ENCODE results near the gene CDKL2.
"Not testable (repeated sequence)": the region's sequence is repeated elsewhere in the genome, so short reads cannot be mapped to it uniquely, and the experiment has no call there.

Gene CDKL2

DNA sequence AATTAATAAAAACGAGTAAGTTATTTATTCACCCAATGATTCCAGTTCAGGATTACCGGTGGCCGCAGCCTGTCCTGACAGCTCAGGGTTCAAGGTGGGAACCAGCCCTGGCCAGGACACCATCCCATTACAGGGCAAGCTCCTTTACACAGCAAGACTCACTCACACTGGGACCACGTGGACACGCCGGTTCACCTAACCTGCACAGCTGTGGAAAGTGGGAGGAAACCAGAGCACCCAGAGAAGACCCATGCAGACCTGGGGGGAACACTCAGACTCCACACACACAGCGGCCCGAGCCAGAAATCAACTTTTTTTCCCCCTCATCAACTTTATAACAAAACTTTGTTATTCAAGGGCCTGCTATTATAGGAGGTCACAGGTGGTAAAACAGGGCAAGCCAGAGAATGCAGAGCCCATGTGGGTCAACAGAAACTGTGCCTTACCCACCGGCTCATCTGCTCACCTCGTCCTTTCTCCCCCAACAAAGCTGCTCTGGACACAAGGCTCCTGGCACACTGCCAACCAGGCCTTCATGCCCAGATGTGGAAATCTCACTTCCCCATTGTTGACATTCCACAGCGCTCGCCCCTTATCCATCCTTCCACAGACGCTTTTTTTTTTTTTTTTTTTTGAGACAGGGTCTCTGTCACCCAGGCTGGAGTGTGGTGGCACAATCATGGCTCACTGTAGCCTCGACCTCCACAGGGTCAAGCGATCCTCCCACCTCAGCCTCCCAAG lies 82.5 kb downstream of the CDKL2 start:
- H2BK5ac ChIP-seq (ENCODE audit: low read length) = no peak overlapping the region
- no peak overlapping the region for H2BK15ac ChIP-seq (ENCODE audit: low read length)
- H3K4me3 ChIP-seq (ENCODE audit: low read length in 2 of 2) = no peak overlapping the region
- no peak overlapping the region for H3K14ac ChIP-seq (ENCODE audit: low read length)
- H3K23ac ChIP-seq (ENCODE audit: low read depth, low read length, poor library complexity) = no peak overlapping the region
- no peak overlapping the region for H4K8ac ChIP-seq (ENCODE audit: low read depth, low read length)
- peaks cover 0 to 3% of the 10 kb centered on the region in 2 donors for H3K4me1 ChIP-seq (ENCODE audit: control insufficient read depth in 2 of 2, insufficient read depth in 1 of 2, low read depth in 1 of 2, low read length in 2 of 2)
- no peaks in the 10 kb centered on the region for H3K79me1 ChIP-seq (ENCODE audit: low read depth, low read length)
- H3K4ac ChIP-seq (ENCODE audit: low read length) = no peak overlapping the region
- H3K27me3 ChIP-seq (ENCODE audit: control insufficient read depth in 3 of 3, insufficient read depth in 3 of 3, low read depth in 1 of 3, low read length in 3 of 3) = no peaks in the 10 kb centered on the region
- H3K36me3 ChIP-seq (replicated peaks in 1 of 2; ENCODE audit: control insufficient read depth in 2 of 2, insufficient read depth in 2 of 2, low read length in 2 of 2) = peaks cover 4 to 19% of the 10 kb centered on the region in 2 donors
- no peak overlapping the region for H2BK120ac ChIP-seq (ENCODE audit: low read depth, low read length)
- no peak overlapping the region for H3K18ac ChIP-seq (ENCODE audit: low read length)
- no peak overlapping the region for H2AK5ac ChIP-seq (ENCODE audit: low read depth, low read length)
- no peak overlapping the region for H4K91ac ChIP-seq (ENCODE audit: low read depth, low read length, poor library complexity)
- no peak overlapping the region for H3K4me2 ChIP-seq (ENCODE audit: insufficient read depth, low read length, poor library complexity, severe bottlenecking)
- DNase-seq (ENCODE audit: low spot score) = no peak
- WGBS, 2 donors (ENCODE audit: extremely low coverage in 2 of 2, insufficient read length in 2 of 2, insufficient replicate concordance in 1 of 2) = no CpG with 5 or more reads among the region's 15 CpGs
- no peak overlapping the region for H2AFZ ChIP-seq (ENCODE audit: low read length)
- H3K9me3 ChIP-seq (replicated peaks in 1 of 2; ENCODE audit: control insufficient read depth in 2 of 2, insufficient read depth in 1 of 2, low read depth in 1 of 2, low read length in 2 of 2) = no peaks in the 10 kb centered on the region
- H2BK12ac ChIP-seq (ENCODE audit: low read length) = no peak overlapping the region
- H3K27ac ChIP-seq (replicated peaks; ENCODE audit: low read length) = no peak overlapping the region
- no peak overlapping the region for H3K9ac ChIP-seq (ENCODE audit: low read depth, low read length, poor library complexity)

DNA sequence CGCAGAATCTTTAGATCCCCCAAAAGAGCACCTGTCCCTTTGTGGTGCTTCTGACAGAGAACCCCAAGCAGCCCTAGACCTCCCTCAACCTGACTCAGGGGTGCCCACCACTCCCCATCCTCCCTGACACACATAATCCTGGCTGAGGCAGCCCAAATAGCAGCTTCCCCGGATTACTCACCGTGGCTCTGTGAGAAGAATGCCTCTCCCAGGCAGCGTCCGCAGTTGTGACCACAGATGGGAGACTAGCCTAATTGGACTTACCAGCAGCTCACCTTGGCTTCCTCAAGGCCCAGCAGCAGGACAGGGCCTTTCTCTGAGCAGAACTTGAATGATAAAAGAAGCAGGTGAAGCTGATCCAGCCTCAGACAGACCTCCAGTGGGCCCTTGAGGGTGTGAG lies 84.8 kb downstream of the CDKL2 start:
- Histone ChIP-seq H2BK5ac (ENCODE audit: low read length) (no peak overlapping the region), H4K91ac (ENCODE audit: low read depth, low read length, poor library complexity) (no peak overlapping the region), H2BK15ac (ENCODE audit: low read length) (no peak overlapping the region), H3K23ac (ENCODE audit: low read depth, low read length, poor library complexity) (no peak overlapping the region), H2AK5ac (ENCODE audit: low read depth, low read length) (no peak overlapping the region), H3K18ac (ENCODE audit: low read length) (no peak overlapping the region), H2AFZ (ENCODE audit: low read length) (no peak overlapping the region), H3K27ac (replicated peaks; ENCODE audit: low read length) (no peak overlapping the region), H3K36me3 (replicated peaks in 1 of 2; ENCODE audit: control insufficient read depth in 2 of 2, insufficient read depth in 2 of 2, low read length in 2 of 2) (peaks cover 4 to 33% of the 10 kb centered on the region in 2 donors), H4K8ac (ENCODE audit: low read depth, low read length) (no peak overlapping the region), H3K14ac (ENCODE audit: low read length) (no peak overlapping the region), H2BK120ac (ENCODE audit: low read depth, low read length) (no peak overlapping the region), H3K79me1 (ENCODE audit: low read depth, low read length) (no peaks in the 10 kb centered on the region), H3K4me2 (ENCODE audit: insufficient read depth, low read length, poor library complexity, severe bottlenecking) (no peak overlapping the region), H3K4ac (ENCODE audit: low read length) (no peak overlapping the region), H3K9ac (ENCODE audit: low read depth, low read length, poor library complexity) (no peak overlapping the region), H3K27me3 (ENCODE audit: control insufficient read depth in 3 of 3, insufficient read depth in 3 of 3, low read depth in 1 of 3, low read length in 3 of 3) (no peaks in the 10 kb centered on the region), H3K4me1 (ENCODE audit: control insufficient read depth in 2 of 2, insufficient read depth in 1 of 2, low read depth in 1 of 2, low read length in 2 of 2) (peaks cover 0 to 3% of the 10 kb centered on the region in 2 donors), H3K4me3 (ENCODE audit: low read length in 2 of 2) (no peak overlapping the region), H2BK12ac (ENCODE audit: low read length) (no peak overlapping the region), H3K9me3 (replicated peaks in 1 of 2; ENCODE audit: control insufficient read depth in 2 of 2, insufficient read depth in 1 of 2, low read depth in 1 of 2, low read length in 2 of 2) (no peaks in the 10 kb centered on the region)
- no CpG with 5 or more reads among the region's 5 CpGs for WGBS, 2 donors (ENCODE audit: extremely low coverage in 2 of 2, insufficient read length in 2 of 2, insufficient replicate concordance in 1 of 2)
- no peak for DNase-seq (ENCODE audit: low spot score)

DNA sequence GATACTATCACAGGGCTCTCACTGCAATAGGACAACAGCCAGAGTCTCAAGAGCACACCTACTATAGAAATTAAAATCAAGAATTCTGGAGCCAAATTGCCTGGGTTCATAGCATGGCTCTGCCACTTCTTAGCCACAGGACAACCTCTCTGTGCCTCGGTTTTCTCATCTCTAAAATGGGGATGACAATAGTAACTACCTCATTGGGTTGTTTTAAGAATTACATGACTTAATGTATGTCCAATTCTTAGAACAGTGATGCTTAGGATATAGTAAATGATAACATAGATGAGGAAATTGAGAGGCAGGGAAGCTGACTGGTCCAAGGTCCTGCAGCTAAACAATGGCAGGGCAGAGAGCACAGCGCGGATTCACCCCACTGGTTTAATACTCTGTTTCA lies 85.5 kb downstream of the CDKL2 start:
- peaks cover 4 to 40% of the 10 kb centered on the region in 2 donors for H3K36me3 ChIP-seq (replicated peaks in 1 of 2; ENCODE audit: control insufficient read depth in 2 of 2, insufficient read depth in 2 of 2, low read length in 2 of 2)
- no peaks in the 10 kb centered on the region for H3K27me3 ChIP-seq (ENCODE audit: control insufficient read depth in 3 of 3, insufficient read depth in 3 of 3, low read depth in 1 of 3, low read length in 3 of 3)
- H2BK15ac ChIP-seq (ENCODE audit: low read length) = no peak overlapping the region
- H2BK5ac ChIP-seq (ENCODE audit: low read length) = no peak overlapping the region
- H3K27ac ChIP-seq (replicated peaks; ENCODE audit: low read length) = no peak overlapping the region
- H3K18ac ChIP-seq (ENCODE audit: low read length) = no peak overlapping the region
- no peak overlapping the region for H3K9ac ChIP-seq (ENCODE audit: low read depth, low read length, poor library complexity)
- no CpG with 5 or more reads among the region's 3 CpGs for WGBS, 2 donors (ENCODE audit: extremely low coverage in 2 of 2, insufficient read length in 2 of 2, insufficient replicate concordance in 1 of 2)
- no peak overlapping the region for H4K91ac ChIP-seq (ENCODE audit: low read depth, low read length, poor library complexity)
- H3K9me3 ChIP-seq (replicated peaks in 1 of 2; ENCODE audit: control insufficient read depth in 2 of 2, insufficient read depth in 1 of 2, low read depth in 1 of 2, low read length in 2 of 2) = no peaks in the 10 kb centered on the region
- H4K8ac ChIP-seq (ENCODE audit: low read depth, low read length) = no peak overlapping the region
- no peak overlapping the region for H3K23ac ChIP-seq (ENCODE audit: low read depth, low read length, poor library complexity)
- H2BK120ac ChIP-seq (ENCODE audit: low read depth, low read length) = no peak overlapping the region
- no peak overlapping the region for H3K4me2 ChIP-seq (ENCODE audit: insufficient read depth, low read length, poor library complexity, severe bottlenecking)
- no peak for DNase-seq (ENCODE audit: low spot score)
- no peak overlapping the region for H3K14ac ChIP-seq (ENCODE audit: low read length)
- no peak overlapping the region for H3K4me3 ChIP-seq (ENCODE audit: low read length in 2 of 2)
- no peak overlapping the region for H3K4ac ChIP-seq (ENCODE audit: low read length)
- no peak overlapping the region for H2AFZ ChIP-seq (ENCODE audit: low read length)
- H3K79me1 ChIP-seq (ENCODE audit: low read depth, low read length) = no peaks in the 10 kb centered on the region
- H2AK5ac ChIP-seq (ENCODE audit: low read depth, low read length) = no peak overlapping the region
- H3K4me1 ChIP-seq (ENCODE audit: control insufficient read depth in 2 of 2, insufficient read depth in 1 of 2, low read depth in 1 of 2, low read length in 2 of 2) = peaks cover 0 to 3% of the 10 kb centered on the region in 2 donors
- no peak overlapping the region for H2BK12ac ChIP-seq (ENCODE audit: low read length)

DNA sequence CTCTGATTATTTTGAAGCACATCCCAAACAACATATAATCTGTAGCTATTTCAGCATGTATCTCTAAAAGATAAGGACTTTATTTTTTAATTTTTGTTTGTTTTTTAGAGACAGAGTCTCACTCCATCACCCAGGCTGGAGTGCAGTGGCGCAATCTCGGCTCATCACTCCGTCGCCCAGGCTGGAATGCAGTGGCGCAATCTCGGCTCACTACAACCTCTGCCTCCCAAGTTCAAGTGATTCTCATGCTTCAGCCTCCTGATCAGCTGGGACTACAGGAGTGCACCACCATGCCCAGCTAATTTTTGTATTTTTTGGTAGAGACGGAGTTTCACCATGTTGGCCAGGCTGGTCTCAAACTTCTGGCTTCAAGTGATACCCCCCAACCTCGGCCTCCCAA lies 86.1 kb downstream of the CDKL2 start:
- H3K9ac ChIP-seq (ENCODE audit: low read depth, low read length, poor library complexity); H3K4me3 ChIP-seq (ENCODE audit: low read length in 2 of 2); H3K18ac ChIP-seq (ENCODE audit: low read length); H4K8ac ChIP-seq (ENCODE audit: low read depth, low read length); H4K91ac ChIP-seq (ENCODE audit: low read depth, low read length, poor library complexity); DNase-seq (ENCODE audit: low spot score); H2BK120ac ChIP-seq (ENCODE audit: low read depth, low read length); H3K23ac ChIP-seq (ENCODE audit: low read depth, low read length, poor library complexity); H2BK12ac ChIP-seq (ENCODE audit: low read length); H3K4ac ChIP-seq (ENCODE audit: low read length); H3K27me3 ChIP-seq (ENCODE audit: control insufficient read depth in 3 of 3, insufficient read depth in 3 of 3, low read depth in 1 of 3, low read length in 3 of 3); H3K4me2 ChIP-seq (ENCODE audit: insufficient read depth, low read length, poor library complexity, severe bottlenecking); H3K4me1 ChIP-seq (ENCODE audit: control insufficient read depth in 2 of 2, insufficient read depth in 1 of 2, low read depth in 1 of 2, low read length in 2 of 2); H3K27ac ChIP-seq (replicated peaks; ENCODE audit: low read length); H3K79me1 ChIP-seq (ENCODE audit: low read depth, low read length); H2AK5ac ChIP-seq (ENCODE audit: low read depth, low read length); H2BK5ac ChIP-seq (ENCODE audit: low read length); H2BK15ac ChIP-seq (ENCODE audit: low read length); H2AFZ ChIP-seq (ENCODE audit: low read length); H3K9me3 ChIP-seq (replicated peaks in 1 of 2; ENCODE audit: control insufficient read depth in 2 of 2, insufficient read depth in 1 of 2, low read depth in 1 of 2, low read length in 2 of 2); H3K14ac ChIP-seq (ENCODE audit: low read length): not testable (repeated sequence)
- peaks cover 4 to 45% of the 10 kb centered on the region in 2 donors for H3K36me3 ChIP-seq (replicated peaks in 1 of 2; ENCODE audit: control insufficient read depth in 2 of 2, insufficient read depth in 2 of 2, low read length in 2 of 2)
- WGBS, 2 donors (ENCODE audit: extremely low coverage in 2 of 2, insufficient read length in 2 of 2, insufficient replicate concordance in 1 of 2) = no CpG with 5 or more reads among the region's 8 CpGs

All from neuronal stem cell (in vitro differentiated cells).